BLaER1 (cell line): ENCODE measurements around the gene PGBD1.
"Not testable (repeated sequence)": the region's sequence is repeated elsewhere in the genome, so short reads cannot be mapped to it uniquely, and the experiment has no call there.

Experiments
- H3K27ac ChIP-seq: shearing (Covaris generic); formaldehyde crosslinking; 2 replicates; pipeline ENCODE4 v1.8.1; 2022
- H3K27me3 ChIP-seq: shearing (Covaris generic); formaldehyde crosslinking; 2 replicates; pipeline ENCODE4 v1.8.1; 2022
- H3K36me3 ChIP-seq: shearing (Covaris generic); formaldehyde crosslinking; 2 replicates; pipeline ENCODE4 v1.8.1; 2022
- H3K4me1 ChIP-seq: shearing (Covaris generic); formaldehyde crosslinking; 2 replicates; pipeline ENCODE4 v1.8.1; 2022
- H3K4me2 ChIP-seq: shearing (Covaris generic); formaldehyde crosslinking; 2 replicates; pipeline ENCODE4 v1.8.1; 2022
- H3K4me3 ChIP-seq: shearing (Covaris generic); formaldehyde crosslinking; 2 replicates; pipeline ENCODE4 v1.8.1; 2022
- H3K9ac ChIP-seq: shearing (Covaris generic); formaldehyde crosslinking; 2 replicates; pipeline ENCODE4 v1.8.1; 2022
- H3K9me3 ChIP-seq: shearing (Covaris generic); formaldehyde crosslinking; 2 replicates; pipeline ENCODE4 v1.8.1; 2022
- H4K20me1 ChIP-seq: shearing (Covaris generic); formaldehyde crosslinking; 2 replicates; pipeline ENCODE4 v1.8.1; 2022
- Cebpa-rat ChIP-seq: shearing (Covaris generic); IDR thresholded peaks from 2 replicates; pipeline ENCODE4 v1.8.1; 2022

PGBD1 gene

DNA sequence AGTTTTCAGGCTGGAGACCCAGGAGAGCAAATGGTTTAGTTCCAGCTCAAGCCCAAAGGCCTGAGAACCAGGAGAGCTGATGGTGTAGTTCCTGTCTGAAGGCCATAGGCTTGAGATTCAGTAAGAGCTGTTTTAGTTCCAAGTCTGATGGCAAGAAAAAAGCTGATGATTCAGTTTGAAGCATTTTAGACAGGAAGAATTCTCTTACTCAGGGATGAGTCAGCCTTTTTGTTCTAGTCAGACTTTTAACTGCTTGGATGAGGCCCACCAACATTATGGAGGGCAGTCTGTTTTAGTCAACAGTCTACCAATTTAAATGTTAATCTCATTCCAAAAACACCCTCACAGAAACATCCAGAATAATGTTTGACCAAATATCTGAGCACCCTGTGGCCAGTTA, 11.9 kb upstream of the PGBD1 start:
- H3K4me2 ChIP-seq = no peak overlapping the region
- H3K4me3 ChIP-seq = no peak overlapping the region

DNA sequence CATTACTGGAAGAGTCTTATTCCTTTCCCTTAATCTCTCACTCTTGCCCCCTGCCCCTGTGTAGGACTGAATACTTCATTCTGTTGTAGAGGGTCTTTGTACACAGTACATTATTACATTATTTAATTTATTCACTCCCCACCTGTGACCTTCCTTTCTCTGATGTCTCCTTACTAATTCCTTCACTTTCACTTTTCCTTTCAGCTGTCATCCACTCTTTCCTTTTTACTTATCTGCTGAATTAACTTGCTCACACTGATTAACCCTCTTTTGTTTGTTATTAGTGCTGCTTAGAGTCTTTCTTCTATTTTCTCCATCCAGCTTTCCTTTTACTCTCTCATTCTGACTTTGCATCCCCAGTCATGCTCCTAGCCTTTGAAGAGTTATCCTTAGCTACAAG, 6.5 kb upstream of the PGBD1 start:
- H3K27ac ChIP-seq = no peak overlapping the region
- H3K36me3 ChIP-seq = peaks cover 65% of the 10 kb centered on the region
- no peaks in the 10 kb centered on the region for H3K9me3 ChIP-seq
- no peak overlapping the region for H3K4me3 ChIP-seq
- no peaks in the 10 kb centered on the region for H3K4me1 ChIP-seq
- no peak overlapping the region for H3K9ac ChIP-seq
- H4K20me1 ChIP-seq = no peaks in the 10 kb centered on the region
- H3K4me2 ChIP-seq = no peak overlapping the region
- H3K27me3 ChIP-seq = peaks cover 2% of the 10 kb centered on the region; the same call in 1 of the 2 replicates
- TF ChIP-seq Cebpa-rat = no peak

More for the DNA sequence above, 11.9 kb upstream of the PGBD1 start:
- Histone ChIP-seq H3K9me3 (no peaks in the 10 kb centered on the region), H4K20me1 (no peaks in the 10 kb centered on the region), H3K9ac (no peak overlapping the region), H3K27me3 (no peaks in the 10 kb centered on the region), H3K27ac (no peak overlapping the region), H3K4me1 (peaks cover 19% of the 10 kb centered on the region), H3K36me3 (peaks cover 33% of the 10 kb centered on the region)
- no peak for TF ChIP-seq Cebpa-rat

DNA sequence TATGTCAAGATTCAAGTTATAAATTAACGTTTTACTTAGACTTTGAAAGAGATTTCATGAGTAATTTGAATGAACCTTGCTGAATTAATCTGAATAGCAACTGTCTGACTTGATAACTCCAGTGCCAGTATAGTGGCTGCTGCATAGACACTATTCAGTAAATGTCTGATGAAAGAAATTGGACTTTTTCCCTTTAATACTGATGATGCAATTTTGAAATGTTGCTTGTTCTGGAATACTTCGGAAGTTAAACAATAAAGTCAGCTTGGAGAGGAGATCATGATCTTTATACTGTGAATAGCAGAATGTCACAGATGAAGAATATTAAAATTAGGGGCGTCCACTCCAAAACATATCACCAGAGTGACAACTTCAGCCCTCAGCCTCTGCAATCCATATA, 3.6 kb upstream of the PGBD1 start:
- Histone ChIP-seq H3K27me3 (peaks cover 30% of the 10 kb centered on the region), H3K27ac (no peak overlapping the region), H3K4me2 (no peak overlapping the region), H3K9me3 (no peaks in the 10 kb centered on the region; the same call in 1 of the 2 replicates), H4K20me1 (no peaks in the 10 kb centered on the region), H3K9ac (no peak overlapping the region), H3K4me3 (no peak overlapping the region), H3K36me3 (peaks cover 50% of the 10 kb centered on the region), H3K4me1 (0 out of 2 replicates have a peak, but pooled peaks cover 9% of the 10 kb centered on the region)
- no peak for TF ChIP-seq Cebpa-rat

DNA sequence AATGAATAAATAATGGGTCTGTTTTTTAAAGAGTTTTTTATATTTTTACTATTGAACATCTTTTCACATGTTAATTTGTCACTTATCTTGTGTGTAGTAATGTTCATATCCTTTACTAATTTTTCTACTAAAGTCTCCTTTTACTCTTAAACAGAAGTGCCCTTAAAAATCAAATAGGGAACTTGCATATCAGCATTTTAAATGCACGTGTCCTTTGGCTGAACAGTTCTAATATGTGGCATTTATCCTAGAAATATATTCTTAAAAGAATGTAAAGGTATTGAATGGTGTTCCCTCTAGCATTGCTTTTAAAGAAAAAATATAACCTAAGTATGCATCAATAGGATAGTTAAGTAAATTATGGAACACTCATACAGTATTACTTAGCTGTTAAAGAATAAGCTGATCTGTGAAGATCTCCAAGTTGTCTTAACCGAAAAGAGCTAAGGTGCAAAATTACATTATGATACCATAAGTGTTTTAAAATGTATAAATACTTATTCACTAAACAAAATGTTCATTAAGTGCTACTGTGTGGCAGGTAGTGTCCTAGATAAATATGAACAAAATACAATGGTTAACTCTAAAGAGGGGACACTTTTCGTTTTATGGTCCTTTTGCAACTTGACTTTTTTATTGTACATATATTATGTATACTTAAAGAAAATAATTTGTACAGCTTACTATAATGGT, 631 bp upstream of the PGBD1 start:
- no peaks in the 10 kb centered on the region for H4K20me1 ChIP-seq
- H3K9me3 ChIP-seq = peaks cover 4% of the 10 kb centered on the region; the same call in 1 of the 2 replicates
- TF ChIP-seq Cebpa-rat = no peak
- peak overlapping the region; percentile 83 for H3K4me2 ChIP-seq
- H3K27me3 ChIP-seq = peaks cover 34% of the 10 kb centered on the region
- no peak overlapping the region for H3K27ac ChIP-seq
- peaks cover 40% of the 10 kb centered on the region for H3K36me3 ChIP-seq
- 0 out of 2 replicates have a peak, but pooled peaks cover 9% of the 10 kb centered on the region for H3K4me1 ChIP-seq
- peak overlapping the region; percentile 69 for H3K4me3 ChIP-seq
- H3K9ac ChIP-seq = peak overlapping the region; percentile 72

DNA sequence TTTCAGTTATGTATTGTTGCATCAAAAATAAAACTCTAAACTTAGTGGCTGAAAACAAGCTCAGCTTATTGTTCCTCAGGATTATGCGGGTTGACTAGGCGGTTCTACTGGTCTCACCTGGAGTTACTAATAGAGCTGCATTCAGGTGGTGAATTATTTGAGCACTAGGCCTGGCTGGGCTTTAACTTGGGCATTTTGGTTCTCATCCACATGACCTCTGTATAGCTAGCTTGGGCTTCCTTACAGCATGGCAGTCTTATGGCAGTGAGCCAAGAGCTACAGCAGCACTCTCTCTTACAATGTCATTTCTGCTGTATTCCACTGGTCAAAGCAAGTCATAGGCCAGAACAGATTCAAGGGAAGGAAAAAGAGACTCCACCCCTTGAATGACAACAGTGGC, 1.6 kb downstream of the PGBD1 start:
- Histone ChIP-seq H4K20me1 (no peaks in the 10 kb centered on the region), H3K4me1 (0 out of 2 replicates have a peak, but pooled peaks cover 9% of the 10 kb centered on the region), H3K9me3 (peaks cover 4% of the 10 kb centered on the region; the same call in 1 of the 2 replicates), H3K36me3 (peaks cover 28% of the 10 kb centered on the region), H3K9ac (no peak overlapping the region), H3K4me3 (no peak overlapping the region), H3K27me3 (peaks cover 34% of the 10 kb centered on the region), H3K27ac (no peak overlapping the region), H3K4me2 (no peak overlapping the region)
- no peak for TF ChIP-seq Cebpa-rat

DNA sequence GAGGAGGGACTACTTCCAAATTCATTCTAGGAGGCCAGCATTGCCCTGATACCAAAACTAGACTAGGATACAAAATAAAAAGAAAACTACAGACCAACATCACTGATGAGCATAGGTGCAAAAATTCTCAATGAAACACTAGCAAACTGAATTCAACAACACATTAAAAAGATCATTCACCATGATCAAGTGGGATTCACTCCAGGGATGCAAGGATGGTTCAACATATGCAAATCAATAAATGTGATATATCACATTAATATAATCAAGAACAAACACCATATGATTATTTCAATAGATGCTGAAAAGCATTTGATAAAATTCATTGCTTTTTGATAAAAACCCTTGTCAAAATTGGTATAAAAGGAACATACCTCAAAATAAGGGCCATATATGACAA, 10.2 kb downstream of the PGBD1 start:
- no peak overlapping the region for H3K4me3 ChIP-seq
- no peak overlapping the region for H3K27ac ChIP-seq
- TF ChIP-seq Cebpa-rat = no peak
- H3K36me3 ChIP-seq = peaks cover 31% of the 10 kb centered on the region
- no peaks in the 10 kb centered on the region for H3K27me3 ChIP-seq
- no peak overlapping the region for H3K9ac ChIP-seq
- H3K9me3 ChIP-seq = no peaks in the 10 kb centered on the region; the same call in 1 of the 2 replicates
- no peak overlapping the region for H3K4me2 ChIP-seq
- H3K4me1 ChIP-seq = no peaks in the 10 kb centered on the region
- H4K20me1 ChIP-seq = no peaks in the 10 kb centered on the region

DNA sequence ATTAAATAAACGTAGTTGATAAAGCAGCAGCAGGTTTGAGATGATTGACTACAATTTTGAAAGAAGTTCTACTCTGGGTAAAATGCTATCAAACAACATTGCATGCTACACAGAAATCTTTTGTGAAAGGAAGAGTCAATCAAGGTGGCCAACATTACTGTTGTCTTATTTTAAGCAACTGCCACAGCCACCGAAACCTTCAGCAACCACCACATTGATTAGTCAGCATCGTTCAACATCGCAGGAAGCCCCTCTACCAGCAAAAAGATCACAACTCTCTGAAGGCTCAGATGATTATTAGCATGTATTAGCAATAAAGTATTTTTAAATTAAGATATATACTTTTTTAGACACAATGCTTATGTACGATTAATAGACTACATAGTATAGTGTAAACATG, 14.0 kb downstream of the PGBD1 start:
- H3K4me2 ChIP-seq = no peak overlapping the region
- H3K36me3 ChIP-seq = peaks cover 11% of the 10 kb centered on the region

DNA sequence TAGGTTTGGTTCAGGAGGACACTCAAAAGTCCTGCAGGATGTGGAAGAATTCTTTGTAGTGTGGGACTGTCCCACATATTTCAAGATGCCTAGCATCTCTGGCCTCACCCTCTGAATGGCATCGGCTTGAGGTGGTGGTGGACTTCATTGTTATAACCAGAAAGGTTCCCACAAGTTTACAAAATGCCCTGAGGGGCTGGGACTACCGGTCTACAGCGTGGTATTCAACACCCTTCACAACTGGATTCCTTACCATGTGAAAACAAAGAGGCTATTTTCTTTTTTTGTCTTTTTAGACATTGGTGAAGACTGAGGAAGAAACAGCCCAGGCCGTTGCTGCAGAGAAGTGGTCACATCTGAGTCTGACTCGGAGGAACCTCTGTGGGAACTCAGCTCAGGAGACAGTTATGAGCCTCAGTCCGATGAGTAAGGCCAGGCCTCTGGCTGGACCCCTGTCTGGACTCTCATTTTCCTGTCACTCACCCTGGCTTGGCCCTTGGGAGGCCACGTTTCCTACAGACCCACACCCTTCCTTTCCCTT, 15.2 kb downstream of the PGBD1 start:
- Histone ChIP-seq H3K4me3 (no peak overlapping the region), H3K9ac (no peak overlapping the region), H3K27ac (no peak overlapping the region), H3K36me3 (peaks cover 17% of the 10 kb centered on the region), H3K4me1 (no peaks in the 10 kb centered on the region), H3K9me3 (no peaks in the 10 kb centered on the region), H3K27me3 (no peaks in the 10 kb centered on the region), H4K20me1 (no peaks in the 10 kb centered on the region), H3K4me2 (no peak overlapping the region)
- TF ChIP-seq Cebpa-rat = no peak

More for the DNA sequence above, 14.0 kb downstream of the PGBD1 start:
- no peak overlapping the region for H3K9ac ChIP-seq
- H4K20me1 ChIP-seq = no peaks in the 10 kb centered on the region
- no peaks in the 10 kb centered on the region for H3K27me3 ChIP-seq
- no peaks in the 10 kb centered on the region for H3K4me1 ChIP-seq
- TF ChIP-seq Cebpa-rat = no peak
- no peak overlapping the region for H3K27ac ChIP-seq
- H3K4me3 ChIP-seq = no peak overlapping the region
- no peaks in the 10 kb centered on the region for H3K9me3 ChIP-seq

DNA sequence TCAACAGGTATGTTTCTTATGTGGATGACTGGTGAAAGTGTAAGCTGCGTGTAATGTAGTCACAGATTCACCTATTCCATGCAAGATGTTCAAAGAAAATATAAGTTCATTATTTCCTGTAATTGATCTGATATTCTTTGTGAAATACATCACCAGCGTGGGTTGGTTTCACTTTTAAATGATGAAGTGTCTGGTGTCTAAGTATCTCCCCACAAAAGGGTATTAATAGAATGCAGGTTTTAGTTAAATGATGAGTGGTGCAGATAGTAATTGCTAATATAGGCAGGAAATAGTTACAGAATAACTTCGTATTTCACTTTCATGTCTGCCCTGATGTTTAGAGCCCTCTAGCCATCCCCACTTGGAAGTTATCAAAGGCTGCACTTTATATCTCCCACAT, 22.2 kb downstream of the PGBD1 start:
- TF ChIP-seq Cebpa-rat = no peak
- no peaks in the 10 kb centered on the region for H3K4me1 ChIP-seq

DNA sequence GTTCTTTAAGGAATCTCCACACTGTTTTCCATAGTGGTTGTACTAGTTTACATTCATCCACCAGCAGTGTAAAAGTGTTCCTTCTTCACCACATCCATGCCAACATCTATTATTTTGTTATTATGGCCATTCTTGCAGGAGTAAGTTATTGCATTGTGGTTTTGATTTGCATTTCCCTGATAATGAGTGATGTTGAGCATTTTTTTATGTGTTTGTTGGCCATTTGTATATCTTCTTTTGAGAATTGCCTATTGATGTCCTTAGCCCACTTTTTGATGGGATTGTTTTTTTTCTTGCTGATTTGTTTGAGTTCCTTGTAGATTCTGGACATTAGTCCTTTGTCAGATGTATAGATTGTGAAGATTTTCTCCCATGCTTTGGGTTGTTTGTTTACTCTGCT, 25.0 kb downstream of the PGBD1 start:
- H3K36me3 ChIP-seq, H3K4me2 ChIP-seq, H3K9me3 ChIP-seq, H3K9ac ChIP-seq, H3K4me1 ChIP-seq, H3K27ac ChIP-seq, H3K4me3 ChIP-seq, H3K27me3 ChIP-seq, H4K20me1 ChIP-seq: not testable (repeated sequence)

More for the DNA sequence above, 22.2 kb downstream of the PGBD1 start:
- Histone ChIP-seq H3K27ac (no peak overlapping the region), H3K27me3 (no peaks in the 10 kb centered on the region), H3K4me2 (no peak overlapping the region), H3K9ac (no peak overlapping the region), H4K20me1 (no peaks in the 10 kb centered on the region), H3K9me3 (no peaks in the 10 kb centered on the region), H3K36me3 (peaks cover 7% of the 10 kb centered on the region; the same call in 1 of the 2 replicates), H3K4me3 (no peak overlapping the region)
